Activated T-cell treated with anti-CD3 and anti-CD28 coated beads for 48 hours (primary cell): ENCODE results near the gene NTN1.

Source experiments
- DNase-seq: peaks from one replicate; pipeline ENCODE4 v3.0.0-alpha.2; 2020; ENCODE audit warnings: low read depth

Gene NTN1

DNA sequence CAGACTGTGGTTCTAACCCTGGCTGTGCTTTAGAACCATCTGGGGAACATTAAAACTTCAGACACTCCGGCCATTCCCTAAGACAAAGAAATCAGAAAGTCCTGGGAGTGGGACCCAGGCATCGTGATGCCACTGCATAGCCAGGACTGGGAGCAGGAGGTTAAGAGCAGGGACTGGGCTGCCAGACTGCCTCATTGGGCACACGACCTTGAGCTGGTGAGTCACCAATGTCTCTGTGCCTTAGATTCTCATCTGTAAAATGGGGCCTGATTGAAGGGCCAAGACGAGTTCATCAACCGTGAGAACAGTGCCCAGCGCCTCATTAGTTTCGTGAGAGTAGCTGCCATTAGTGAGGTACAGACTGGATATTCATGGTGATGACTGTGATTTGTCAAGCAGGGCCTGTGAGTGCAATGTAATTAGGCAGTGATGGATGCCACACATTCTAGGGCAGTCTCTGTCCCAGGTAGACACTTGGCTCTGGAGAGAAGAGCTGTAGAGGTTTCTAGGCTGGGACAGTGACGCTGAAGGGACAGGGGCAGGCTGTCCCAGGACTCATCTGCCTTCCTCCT, 196.8 kb downstream of the NTN1 start:
- no peak for DNase-seq

DNA sequence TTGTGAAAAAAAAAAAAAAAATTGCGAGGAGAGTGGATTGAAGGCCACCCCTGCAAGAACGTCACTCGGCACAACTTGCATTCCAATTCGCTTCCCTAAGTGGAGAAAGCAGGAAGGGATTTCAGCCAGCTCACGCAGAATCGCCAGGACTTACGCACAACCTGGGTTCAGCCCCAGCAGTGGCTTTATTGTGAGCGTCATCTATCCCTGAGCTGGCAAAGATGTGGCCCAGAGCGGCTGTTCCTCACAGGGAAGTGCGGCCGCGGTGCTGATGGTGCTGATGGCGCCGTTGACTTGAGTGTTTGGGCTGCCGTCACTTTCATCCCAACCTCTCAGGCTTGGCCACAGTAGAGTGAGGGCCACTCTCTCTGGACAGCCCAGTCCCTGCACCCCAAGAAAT, 197.6 kb downstream of the NTN1 start:
- no peak for DNase-seq

DNA sequence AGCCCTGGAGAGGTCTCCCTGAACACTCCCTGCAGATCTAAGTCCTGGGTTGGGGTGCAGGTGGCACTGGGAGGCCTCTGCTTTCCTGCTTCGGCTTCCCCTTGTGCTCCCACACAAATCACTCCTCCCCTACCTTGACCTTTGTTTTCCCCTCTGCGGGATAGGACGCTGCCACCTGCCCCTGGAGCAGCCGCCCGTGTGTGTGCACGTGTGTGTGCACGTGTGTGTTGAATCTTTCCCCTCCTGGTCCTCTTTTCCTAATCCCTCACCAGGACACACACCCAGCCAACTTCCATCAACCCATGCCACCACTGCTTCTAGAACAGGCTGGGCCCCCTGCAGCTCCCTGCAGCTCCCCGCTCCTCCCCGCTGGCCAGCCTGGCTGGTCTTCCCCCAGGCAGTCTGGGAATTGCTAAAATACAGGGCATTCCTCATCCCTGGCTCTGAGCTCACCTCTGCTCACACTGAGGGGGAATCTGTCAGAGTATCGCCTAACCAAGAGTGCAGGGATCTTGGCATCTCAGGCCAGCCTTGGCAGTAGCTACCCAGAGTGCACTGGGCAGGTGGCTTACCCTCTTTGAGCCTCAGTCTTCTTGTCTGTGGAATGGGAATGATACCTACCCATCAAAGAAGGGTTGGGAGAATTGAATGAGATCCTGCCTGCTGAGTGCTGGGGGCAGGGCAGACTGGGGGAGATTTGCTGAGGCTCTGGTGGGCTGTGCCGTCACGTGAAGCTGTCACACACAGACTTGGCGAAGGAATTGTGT, 198.5 kb downstream of the NTN1 start:
- DNase-seq: no peak

DNA sequence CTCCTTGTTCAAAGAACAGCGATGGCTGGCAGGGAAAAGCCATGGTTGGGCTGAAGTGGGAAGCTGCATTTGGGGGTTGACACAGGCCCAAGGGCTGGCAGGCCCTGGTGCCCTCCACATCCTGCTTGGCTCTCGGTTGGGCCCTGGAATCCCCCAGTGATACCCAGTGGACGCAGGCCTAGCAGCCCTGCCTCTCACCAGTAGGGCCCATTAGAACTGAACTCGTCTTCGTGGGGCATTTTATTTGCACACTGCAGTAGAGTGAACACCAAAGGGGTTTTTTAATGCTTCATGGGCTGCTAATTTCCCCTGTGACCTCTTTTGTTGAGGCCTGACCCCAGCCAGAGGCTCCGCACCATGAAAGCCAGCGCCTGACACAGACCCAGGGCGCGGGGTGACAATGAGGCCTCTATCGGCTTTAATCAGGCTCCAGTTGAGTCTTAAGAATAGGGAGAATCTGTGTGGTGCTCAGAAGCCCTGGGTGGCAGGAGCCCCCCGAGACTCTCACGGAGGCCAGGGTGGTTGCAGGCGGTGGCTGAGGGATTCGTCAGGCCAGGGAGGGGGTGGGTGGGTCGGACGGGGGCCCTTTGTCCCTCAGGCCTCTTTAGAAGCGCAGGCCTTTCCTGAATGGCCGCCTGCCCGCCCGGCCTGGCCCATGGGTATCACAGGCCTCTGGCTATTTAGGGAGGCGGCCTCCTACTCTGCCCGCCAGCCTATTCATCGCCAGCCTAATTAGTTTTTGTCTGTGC, 199.3 kb downstream of the NTN1 start:
- no peak for DNase-seq

DNA sequence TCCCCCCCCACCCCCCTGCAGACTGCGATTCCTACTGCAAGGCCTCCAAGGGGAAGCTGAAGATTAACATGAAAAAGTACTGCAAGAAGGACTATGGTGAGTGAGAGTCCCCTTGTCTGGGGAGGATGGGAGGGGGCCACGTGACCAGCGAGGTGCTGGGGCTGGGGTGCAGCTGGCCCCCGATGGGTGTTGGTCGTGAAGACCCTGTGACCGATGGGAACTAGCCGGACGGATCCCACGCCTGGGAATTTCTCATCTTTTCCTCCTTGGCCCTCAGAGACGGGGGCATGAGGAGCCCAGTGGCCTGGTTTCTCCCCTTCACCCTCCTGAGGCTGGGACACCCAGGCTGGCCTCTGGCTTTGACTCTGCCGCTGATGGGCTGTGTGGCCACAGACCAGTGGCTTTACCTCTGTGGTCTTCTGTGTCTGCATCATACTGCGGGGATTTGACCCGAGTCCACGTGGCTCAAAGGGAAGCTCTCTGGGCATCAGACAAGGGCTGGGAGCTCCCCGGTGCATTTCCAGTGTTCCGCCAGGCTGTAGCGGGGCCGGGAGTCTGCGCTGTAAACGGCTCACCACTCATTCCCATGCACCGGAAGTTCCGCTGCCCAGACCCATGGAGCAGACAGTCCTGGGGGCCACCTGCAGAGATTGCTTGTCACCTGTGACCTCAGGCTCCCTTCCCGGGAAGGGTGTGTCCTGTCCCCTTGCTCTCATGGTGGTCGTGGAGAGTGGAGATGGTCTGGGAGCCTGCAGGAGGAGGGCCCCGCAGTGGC, 200.0 kb downstream of the NTN1 start:
- DNase-seq: no peak

DNA sequence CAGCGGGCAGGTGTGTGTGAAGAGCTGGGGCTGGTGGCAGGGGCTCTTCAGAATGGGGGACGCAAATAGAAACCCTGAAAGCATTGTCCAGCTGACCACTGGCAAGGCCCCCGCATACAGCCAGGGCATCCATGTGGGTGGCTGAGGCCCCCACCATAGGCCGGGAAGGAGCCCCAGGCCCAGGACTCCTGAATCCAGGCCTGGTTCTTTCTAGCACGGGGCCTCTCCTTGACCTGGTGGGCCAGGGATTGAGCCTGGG, 200.5 kb downstream of the NTN1 start:
- no peak for DNase-seq

DNA sequence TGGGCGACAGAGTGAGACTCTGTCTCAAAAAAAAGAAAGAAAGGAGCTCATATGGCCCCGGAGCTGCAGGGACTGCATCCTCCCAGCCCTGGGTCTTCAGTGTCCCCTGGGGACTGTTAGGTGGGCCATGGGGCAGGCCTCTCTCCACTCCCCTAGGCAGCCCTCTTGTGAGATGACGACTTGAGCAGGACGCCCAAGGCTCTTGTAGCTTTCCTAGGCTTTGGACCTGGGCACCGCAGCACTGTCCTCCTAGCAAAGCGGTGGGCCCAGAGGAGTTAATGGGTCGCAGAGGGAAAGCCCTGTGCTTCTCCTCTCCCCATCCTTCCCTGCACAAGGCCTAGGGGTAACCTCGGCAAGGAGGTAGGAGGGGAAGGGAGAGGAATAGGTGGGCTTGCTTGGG, 202.2 kb downstream of the NTN1 start:
- no peak for DNase-seq

DNA sequence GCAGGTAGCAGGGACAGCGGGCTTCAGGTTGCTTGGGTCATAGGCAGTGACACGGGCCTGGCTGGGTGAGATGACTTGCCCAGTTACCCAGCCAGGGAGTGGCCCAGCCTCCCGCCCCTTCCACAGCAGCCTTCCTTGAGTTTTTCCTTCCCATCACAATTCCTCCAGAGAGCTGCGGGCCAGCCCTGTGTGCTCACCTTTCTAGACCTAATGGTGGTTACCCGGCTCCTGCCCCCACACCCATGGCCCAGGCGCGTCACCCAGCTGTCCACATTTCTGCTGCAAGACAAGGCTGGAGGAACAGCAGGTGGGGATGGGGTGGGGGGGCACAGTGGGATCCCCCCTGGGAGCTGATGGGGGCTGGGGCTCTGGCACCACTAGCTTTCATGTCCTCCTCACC, 203.2 kb downstream of the NTN1 start:
- DNase-seq: no peak

DNA sequence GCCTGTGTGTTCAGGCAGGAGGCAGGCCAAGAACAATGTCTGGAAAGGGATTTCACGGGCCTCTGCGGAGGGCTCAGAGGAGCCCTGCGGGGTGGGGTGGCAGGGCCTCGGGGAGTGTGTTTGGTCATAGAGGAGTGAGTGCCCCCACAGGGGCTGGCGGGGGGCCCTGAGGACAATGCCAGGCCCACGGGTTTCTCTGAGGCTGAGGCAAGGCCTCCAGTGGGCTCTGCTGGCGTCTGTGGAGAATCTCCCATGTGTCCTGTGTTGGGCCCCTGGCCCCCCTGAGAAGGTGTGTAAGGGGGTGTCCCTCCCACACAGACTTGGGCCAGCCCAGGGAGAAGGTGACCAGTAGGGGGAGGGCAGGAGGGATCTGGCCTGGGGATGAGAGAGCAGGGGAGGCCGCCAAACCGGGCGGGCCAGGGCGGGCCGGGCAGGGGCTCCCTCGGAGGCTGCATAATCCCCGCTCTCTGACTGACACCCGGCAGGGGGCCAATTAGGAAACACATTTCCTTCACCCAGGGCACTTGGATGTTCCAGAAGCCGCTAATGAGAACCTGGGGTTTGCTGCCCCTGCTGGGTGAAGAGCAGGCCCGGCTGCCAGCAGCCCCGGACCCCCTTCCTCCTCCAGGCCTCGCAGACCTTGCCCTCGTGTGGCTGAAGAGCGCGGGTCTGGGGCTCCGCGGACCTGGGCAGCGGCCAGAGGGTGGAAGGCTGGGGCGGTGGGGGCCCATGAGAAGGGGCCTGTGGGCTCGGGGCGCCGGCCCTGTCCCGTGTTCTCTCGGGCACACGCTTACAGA, 204.2 kb downstream of the NTN1 start:
- DNase-seq: no peak

DNA sequence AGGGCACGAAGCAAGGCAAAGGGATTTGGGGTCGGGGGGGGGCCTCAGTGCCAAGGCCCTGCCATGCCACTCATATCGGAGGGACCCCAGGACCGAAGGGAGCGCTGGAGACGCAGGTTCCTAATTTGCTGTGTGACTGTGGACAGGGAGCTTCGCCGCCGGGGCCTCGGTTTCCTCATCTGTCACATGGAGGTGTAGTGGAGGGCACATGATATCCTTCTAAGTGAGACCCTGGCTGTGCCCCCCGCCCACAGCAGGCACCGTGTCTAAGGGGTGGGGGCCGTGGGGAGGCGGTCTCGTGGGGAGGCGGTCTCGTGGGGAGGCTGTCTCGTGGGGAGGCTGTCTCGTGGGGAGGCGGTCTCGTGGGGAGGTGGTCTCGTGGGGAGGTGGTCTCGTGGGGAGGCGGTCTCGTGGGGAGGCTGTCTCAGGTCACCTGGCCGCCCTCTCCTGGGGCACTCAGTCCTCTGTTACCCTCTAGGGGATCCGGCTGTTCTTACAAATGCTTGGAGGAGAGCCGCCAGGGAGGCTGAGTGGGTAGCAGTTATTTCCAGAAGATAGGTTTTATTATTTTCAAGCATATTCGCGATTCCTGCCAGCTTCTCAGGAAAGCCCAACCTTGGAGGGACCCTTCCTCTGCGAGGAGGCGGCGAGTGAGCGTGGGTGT, 205.0 kb downstream of the NTN1 start:
- DNase-seq: no peak

DNA sequence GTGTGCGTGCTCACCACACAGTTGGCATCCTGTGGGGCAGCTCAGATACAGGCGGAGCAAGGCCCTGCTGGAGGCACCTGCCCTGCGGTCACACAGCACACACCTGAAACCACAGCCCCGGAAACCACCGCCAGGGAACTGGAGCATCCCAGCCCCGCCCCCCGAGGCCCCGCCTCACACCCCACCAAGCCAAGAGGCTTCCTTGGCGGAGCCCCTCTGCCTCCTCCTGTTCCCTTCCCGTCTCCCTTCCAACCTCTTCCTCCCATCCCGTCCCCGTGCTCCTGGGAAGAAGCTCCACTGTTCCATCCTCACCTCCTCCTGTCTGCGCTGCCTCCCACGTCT, 205.5 kb downstream of the NTN1 start:
- no peak for DNase-seq

DNA sequence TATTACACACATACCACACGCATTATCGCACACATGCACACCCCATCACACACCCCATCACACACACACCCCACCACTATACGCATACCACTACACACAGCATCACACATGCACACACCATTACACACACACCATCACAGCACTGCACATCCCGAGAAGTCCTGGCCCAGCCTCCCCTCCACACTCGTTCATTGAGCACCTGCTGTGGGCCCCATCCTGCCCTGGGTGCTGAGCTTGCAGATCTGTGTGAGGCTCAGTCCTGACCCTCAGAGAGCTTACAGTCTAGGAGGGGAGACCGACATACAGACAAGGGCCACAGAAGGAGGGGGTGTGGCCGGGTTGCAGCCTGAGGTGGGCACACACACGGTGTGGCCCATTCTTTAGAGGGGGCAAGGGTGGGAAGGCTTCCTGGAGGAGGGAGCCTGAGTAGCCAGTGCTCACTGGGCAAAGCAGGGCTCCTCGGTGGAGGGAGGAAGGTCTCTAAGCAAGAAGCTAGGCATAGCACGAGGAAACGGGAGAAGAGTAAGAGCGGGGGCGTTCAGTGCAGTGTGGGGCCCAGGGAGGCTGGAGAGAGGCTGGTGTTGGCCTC, 206.6 kb downstream of the NTN1 start:
- DNase-seq: no peak

DNA sequence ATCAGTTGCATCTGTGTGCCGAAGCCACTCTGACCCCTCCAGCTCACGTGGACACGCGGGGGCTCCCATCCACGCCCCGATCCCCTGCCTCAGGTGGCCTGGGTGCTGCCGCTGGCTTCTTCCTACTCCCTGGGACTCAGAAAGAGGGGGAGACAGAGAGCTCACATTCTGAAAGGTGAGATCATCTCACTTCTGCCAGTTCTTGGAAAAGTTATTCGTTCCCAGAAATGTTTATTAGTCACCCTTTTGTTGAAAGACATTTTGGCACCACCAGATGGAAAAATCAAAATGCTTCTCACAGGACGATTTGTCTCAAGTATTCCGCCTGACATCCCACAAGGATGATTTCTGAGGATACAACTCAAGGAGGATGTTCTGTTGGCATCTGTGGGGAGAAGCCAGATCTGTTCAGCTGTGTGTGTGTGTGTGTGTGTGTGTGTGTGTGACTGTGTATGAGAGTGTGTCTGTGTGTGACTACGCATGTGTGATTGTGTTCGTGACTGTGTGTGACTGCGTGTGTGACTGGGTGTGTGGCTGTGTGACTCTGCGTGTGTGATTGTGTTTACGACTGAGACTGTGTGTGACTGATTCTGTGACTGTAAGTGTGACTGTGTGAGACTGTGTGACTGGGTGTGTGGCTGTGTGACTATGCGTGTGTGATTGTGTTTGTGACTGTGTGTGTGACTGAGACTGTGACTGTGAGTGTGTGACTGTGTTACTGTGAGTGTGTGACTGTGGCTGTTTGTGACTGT, 207.3 kb downstream of the NTN1 start:
- DNase-seq: no peak

DNA sequence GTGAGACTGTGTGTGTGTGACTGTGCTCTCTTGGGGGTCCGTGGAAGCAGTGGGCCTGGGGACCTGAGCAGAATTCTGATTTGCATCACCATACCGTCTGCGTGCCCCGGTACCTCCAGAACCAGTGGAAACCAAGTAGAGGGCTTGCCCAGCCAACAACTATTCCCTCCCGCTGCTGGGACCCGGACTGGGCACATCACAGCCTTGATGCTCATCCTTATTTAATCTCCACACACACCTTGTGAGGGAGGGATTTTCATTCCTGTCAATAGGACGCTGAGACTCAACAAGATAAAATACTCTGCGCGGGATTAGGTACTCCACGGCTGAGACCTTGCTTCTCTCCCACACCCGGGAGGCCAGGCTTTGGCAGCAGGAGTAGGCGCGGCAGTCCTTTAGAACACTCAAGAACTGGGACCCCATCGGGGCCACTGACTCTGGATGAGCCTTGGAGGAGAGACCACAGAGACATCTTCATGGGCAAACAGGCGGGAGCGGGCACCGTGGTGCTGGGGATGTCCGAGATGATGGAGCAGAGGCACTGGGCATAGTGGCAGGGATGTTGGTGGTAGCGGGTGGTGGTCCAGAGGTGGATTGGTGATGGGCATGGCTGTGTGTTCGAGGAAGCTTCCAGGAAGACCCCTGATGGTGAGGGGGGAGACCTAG, 208.0 kb downstream of the NTN1 start:
- DNase-seq: no peak

DNA sequence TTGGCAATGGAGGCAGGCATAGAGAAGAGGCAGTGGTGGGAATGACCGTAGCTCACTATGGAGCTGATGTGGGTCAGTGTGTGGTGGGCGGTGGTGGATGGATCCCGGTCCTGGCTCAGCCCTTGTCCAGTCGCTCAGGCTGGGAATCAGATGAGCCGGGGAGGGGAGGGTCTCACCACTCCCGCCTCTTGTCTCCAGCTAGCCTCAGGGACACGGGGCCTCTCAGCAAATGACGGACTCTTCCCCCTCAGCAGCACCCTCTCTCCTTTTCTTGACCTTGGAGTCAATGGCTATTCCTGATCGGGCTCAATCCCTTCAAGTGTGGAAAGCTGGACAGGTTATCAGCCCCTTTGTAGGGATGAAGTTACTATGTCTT, 208.5 kb downstream of the NTN1 start:
- no peak for DNase-seq

DNA sequence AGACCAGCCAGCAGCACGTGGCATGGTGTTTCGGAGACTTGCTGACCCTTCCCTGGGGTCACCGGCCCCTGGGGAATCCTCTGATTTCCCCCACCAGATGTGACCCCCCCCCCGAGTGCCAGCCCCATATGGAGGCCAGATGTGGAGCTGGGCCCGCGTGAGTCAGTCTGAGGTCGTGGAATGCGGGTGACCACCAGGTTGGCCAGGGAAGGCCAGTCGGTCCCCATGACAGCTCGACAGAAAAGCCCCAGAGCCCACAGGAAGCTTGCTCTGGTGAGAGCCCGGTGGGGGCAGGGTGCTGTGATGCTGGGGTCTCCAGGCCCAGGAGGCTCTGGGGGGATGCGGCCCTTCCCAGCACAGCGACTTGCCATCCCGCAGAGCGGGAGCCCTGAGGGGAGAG, 209.0 kb downstream of the NTN1 start:
- no peak for DNase-seq

DNA sequence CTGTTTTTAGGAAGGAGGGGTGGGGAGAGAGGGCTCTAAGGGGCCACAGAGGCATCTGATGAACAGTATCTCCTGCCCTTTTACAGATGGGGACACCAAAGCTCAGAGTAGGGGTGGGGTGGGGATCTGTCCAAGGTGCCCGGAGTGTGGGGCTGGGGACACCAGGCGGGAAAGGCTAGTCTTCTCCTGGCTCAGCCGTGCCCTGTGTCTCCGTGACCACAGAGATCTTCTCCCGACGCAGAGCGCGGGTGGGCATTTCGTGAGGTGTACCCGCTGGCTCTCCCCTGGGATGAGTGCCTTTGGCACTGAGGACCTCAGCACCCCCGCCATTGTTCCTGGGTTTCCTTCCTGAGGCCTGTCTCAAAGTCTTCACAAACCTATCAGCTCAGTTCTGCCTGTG, 209.6 kb downstream of the NTN1 start:
- DNase-seq: no peak

DNA sequence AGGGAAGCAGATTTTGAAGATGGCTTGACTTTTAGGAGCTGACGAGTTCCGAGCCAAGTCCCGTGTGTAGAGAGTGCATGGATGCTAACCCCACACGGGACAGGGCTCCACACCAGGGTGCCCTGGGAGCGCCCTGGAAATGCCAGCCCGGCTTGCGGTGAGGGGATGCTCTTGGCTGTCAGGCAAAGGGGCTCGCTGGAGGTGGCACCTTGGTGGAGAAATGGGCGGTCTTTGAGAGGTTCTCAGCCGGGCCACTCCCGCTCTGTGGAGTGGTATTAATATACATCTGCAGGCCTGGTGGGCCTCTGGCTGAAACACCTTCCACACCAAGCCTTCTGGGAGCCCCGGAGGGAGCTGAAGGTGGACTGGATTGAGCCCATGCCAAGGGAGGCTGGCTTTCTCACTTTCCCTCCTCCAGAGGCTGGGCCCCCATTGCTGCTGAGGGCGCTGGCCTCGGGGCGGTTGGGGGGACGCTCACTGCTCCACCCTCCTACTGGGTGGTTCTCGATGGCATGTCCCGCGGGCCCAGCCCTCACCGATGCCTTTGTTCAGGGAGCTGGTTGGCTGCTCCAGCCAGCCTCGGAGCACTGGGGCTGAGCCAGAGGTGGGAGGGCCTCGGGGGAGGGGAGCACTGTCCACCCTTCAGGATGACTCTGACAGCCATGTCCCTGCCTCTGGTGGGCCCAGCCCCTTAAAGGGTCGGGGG, 210.3 kb downstream of the NTN1 start:
- DNase-seq: no peak

DNA sequence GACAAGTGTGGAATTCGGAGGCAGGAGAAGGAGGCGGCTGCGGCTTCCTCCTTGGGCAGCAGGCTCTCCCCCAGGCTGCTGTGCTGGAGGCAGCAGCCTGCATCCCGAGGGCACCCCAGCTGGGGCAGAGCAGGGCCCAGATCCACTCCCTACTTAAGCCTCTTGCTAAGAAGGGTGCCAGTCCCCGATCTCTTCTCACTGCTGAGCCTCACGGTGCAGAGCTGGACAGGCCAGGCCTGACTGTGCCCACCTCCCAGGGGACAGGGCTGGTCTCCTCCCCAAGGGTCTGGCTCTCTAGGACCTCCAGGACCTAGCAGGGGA, 210.8 kb downstream of the NTN1 start:
- no peak for DNase-seq
